Measurements from ENCODE around the gene ATP9B. TPM values are rescaled to one million over a fixed set of nuclear protein-coding genes. Genes with fewer than 3 reads are reported as not detected.
A peak's percentile ranks its signal among the peaks of the same experiment; 100 is the strongest.

ATP9B gene
- total RNA-seq, 1 experiment from 2014 or later = 17.9 TPM

DNA sequence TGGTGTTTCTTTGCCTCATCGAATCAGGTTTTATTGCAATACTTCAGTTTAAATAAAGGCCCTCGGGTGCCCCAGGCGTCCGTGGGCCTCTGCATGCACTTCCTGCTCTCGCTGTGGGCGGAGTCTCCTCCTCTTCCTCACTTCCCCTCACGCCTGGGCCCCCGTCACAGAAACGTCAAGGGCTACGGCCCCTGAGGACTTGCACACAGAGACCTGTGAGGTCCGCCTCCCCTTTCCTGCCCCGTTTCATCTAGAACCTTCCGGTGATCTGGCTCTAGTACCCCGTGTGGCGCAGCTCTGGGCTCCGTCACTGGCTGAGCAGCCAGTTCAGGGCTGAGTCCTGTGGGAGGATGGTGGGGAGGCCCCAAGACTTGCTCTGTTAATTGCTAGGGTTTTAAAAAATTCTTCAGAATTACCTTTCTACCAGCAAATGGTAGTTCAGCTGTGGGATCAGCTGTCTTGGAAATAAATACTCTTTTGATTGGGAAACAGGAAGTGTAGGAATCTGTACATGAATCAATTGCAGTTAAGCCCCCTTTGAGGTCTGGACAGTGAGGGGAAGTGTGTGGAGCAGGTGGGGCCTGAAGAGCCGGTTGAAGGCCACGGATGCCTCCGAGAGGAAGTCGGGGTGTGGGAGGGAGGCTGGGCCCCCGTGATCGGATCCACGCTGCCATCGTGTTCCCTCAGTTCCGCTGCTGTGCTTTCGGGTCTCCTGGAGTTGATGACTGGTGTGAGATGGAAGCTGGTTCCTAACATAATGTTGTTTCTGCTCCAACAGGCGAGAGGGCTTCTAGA is 336.8 kb downstream of the ATP9B start:
- intact Hi-C loops (cut with micrococcal nuclease; ENCODE audit: unreplicated experiment) = no loop called here
- Histone ChIP-seq H3K4me3 (ENCODE audit: low read depth, low read length, poor library complexity, severe bottlenecking) (no peak overlapping the region), H3K4me1 (ENCODE audit: insufficient read depth, low read length, poor library complexity, severe bottlenecking) (peaks cover 39% of the 10 kb centered on the region), H3K27me3 (replicated peaks; ENCODE audit: insufficient read depth, low read depth, low read length, poor library complexity) (no peaks in the 10 kb centered on the region), H3K27ac (ENCODE audit: low read depth, low read length, poor library complexity, severe bottlenecking) (peak overlapping the region; percentile 19), H3K9me3 (ENCODE audit: low read depth, low read length, poor library complexity, severe bottlenecking) (no peaks in the 10 kb centered on the region), H3K36me3 (ENCODE audit: insufficient read depth, low read length, poor library complexity, severe bottlenecking) (no peaks in the 10 kb centered on the region)
- no peak for DNase-seq (ENCODE audit: low spot score)
- TF ChIP-seq EZH2 (IDR thresholded peaks at IDR 0.05; ENCODE audit: borderline replicate concordance, low read depth, low read length, poor library complexity, severe bottlenecking) (no peak), CTCF (conservative IDR thresholded peaks at IDR 0.05; ENCODE audit: low read depth, low read length) (no peak)
- BruUV-seq (replicated peaks) = no TSS peak
- CTCF ChIA-PET = no interaction called here
- POLR2A ChIA-PET (ENCODE audit: low non-redundant PET) = no interaction called here

- POLR2A ChIA-PET (ENCODE audit: low non-redundant PET) = no interaction called here
- Histone ChIP-seq H3K9me3 (ENCODE audit: low read depth, low read length, poor library complexity, severe bottlenecking) (no peaks in the 10 kb centered on the region), H3K27me3 (replicated peaks; ENCODE audit: insufficient read depth, low read depth, low read length, poor library complexity) (no peaks in the 10 kb centered on the region)
Observed at GRCh38 chr18:79406708-79407107, 337.5 kb downstream of the ATP9B start.

GRCh38 chr18:79409313-79409712 is 340.1 kb downstream of the ATP9B start:
- no TSS peak for BruUV-seq (replicated peaks)
- Histone ChIP-seq H3K36me3 (ENCODE audit: insufficient read depth, low read length, poor library complexity, severe bottlenecking) (no peaks in the 10 kb centered on the region), H3K27ac (ENCODE audit: low read depth, low read length, poor library complexity, severe bottlenecking) (no peak overlapping the region), H3K9me3 (ENCODE audit: low read depth, low read length, poor library complexity, severe bottlenecking) (no peaks in the 10 kb centered on the region), H3K4me3 (ENCODE audit: low read depth, low read length, poor library complexity, severe bottlenecking) (no peak overlapping the region), H3K27me3 (replicated peaks; ENCODE audit: insufficient read depth, low read depth, low read length, poor library complexity) (no peaks in the 10 kb centered on the region), H3K4me1 (ENCODE audit: insufficient read depth, low read length, poor library complexity, severe bottlenecking) (peaks cover 25% of the 10 kb centered on the region)
- DNase-seq (ENCODE audit: low spot score) = no peak
- ChIA-PET POLR2A (ENCODE audit: low non-redundant PET) (no interaction called here), CTCF (no interaction called here)
- intact Hi-C loops (cut with micrococcal nuclease; ENCODE audit: unreplicated experiment) = no loop called here
- TF ChIP-seq EZH2 (IDR thresholded peaks at IDR 0.05; ENCODE audit: borderline replicate concordance, low read depth, low read length, poor library complexity, severe bottlenecking) (no peak), CTCF (conservative IDR thresholded peaks at IDR 0.05; ENCODE audit: low read depth, low read length) (no peak)

More at GRCh38 chr18:79406708-79407107, 337.5 kb downstream of the ATP9B start:
- Histone ChIP-seq H3K4me1 (ENCODE audit: insufficient read depth, low read length, poor library complexity, severe bottlenecking) (peaks cover 41% of the 10 kb centered on the region), H3K36me3 (ENCODE audit: insufficient read depth, low read length, poor library complexity, severe bottlenecking) (no peaks in the 10 kb centered on the region), H3K4me3 (ENCODE audit: low read depth, low read length, poor library complexity, severe bottlenecking) (no peak overlapping the region), H3K27ac (ENCODE audit: low read depth, low read length, poor library complexity, severe bottlenecking) (no peak overlapping the region)
- TF ChIP-seq EZH2 (IDR thresholded peaks at IDR 0.05; ENCODE audit: borderline replicate concordance, low read depth, low read length, poor library complexity, severe bottlenecking) (no peak), CTCF (conservative IDR thresholded peaks at IDR 0.05; ENCODE audit: low read depth, low read length) (no peak)
- intact Hi-C loops (cut with micrococcal nuclease; ENCODE audit: unreplicated experiment) = no loop called here
- no peak for DNase-seq (ENCODE audit: low spot score)
- CTCF ChIA-PET = no interaction called here
- no TSS peak for BruUV-seq (replicated peaks)

Measured in A673 (cell line).